Measurements from ENCODE around the gene RYR3. TPM values are rescaled to one million over a fixed set of nuclear protein-coding genes. Genes with fewer than 3 reads are reported as not detected.

RYR3 gene
- total and polyA plus RNA-seq, 4 donors = 0.09 to 1.4 (median 0.47) TPM

DNA sequence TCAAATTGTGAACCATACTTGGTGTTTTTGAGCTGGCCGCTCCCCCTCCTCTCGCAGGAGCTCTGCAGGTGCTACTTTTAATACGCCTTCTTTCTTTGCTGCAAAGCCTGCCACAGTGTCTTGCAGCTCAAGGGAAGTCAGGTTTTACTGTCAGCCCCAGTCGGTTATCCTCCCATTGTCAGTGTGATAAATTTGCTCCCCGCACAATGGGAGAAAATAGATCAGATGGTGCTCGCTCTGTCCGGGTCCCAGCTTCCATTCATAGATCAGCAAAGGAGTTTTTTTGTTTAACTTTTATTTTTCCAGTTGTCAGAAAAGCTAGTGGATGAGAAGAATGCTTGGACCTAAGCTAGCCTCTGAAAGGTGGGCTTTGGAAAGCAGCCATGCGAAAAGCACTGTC lies 207.7 kb downstream of the RYR3 start:
- Histone ChIP-seq H3K4me1 (ENCODE audit: control insufficient read depth in 5 of 5, insufficient read depth in 5 of 5, low read length in 5 of 5) (no peaks in the 10 kb centered on the region), H3K9ac (ENCODE audit: insufficient read depth in 1 of 2, low read length in 2 of 2) (no peak overlapping the region), H3K4me3 (no peak overlapping the region), H3K27me3 (ENCODE audit: control insufficient read depth in 3 of 3, insufficient read depth in 3 of 3, low read length in 2 of 3) (no peaks in the 10 kb centered on the region), H3K27ac (ENCODE audit: low read depth in 1 of 2, low read length in 1 of 2) (no peak overlapping the region), H3K9me3 (ENCODE audit: control insufficient read depth in 4 of 4, insufficient read depth in 3 of 4, low read length in 3 of 4) (peaks cover 0 to 6% (median 0%) of the 10 kb centered on the region in 4 donors), H3K36me3 (ENCODE audit: control insufficient read depth in 4 of 4, insufficient read depth in 4 of 4, low read length in 4 of 4) (no peaks in the 10 kb centered on the region)
- no peak for ATAC-seq (ENCODE audit: insufficient read depth, low FRiP score)
- 74 to 80% methylated on average over 8 of the region's 8 CpGs for WGBS, 2 donors
- DNase-seq = no peak
- TF ChIP-seq, protein P1, sequence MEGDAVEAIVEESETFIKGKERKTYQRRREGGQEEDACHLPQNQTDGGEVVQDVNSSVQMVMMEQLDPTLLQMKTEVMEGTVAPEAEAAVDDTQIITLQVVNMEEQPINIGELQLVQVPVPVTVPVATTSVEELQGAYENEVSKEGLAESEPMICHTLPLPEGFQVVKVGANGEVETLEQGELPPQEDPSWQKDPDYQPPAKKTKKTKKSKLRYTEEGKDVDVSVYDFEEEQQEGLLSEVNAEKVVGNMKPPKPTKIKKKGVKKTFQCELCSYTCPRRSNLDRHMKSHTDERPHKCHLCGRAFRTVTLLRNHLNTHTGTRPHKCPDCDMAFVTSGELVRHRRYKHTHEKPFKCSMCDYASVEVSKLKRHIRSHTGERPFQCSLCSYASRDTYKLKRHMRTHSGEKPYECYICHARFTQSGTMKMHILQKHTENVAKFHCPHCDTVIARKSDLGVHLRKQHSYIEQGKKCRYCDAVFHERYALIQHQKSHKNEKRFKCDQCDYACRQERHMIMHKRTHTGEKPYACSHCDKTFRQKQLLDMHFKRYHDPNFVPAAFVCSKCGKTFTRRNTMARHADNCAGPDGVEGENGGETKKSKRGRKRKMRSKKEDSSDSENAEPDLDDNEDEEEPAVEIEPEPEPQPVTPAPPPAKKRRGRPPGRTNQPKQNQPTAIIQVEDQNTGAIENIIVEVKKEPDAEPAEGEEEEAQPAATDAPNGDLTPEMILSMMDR (IDR thresholded peaks at IDR 0.05; ENCODE audit: control extremely low read depth, extremely low read depth) = no peak

DNA sequence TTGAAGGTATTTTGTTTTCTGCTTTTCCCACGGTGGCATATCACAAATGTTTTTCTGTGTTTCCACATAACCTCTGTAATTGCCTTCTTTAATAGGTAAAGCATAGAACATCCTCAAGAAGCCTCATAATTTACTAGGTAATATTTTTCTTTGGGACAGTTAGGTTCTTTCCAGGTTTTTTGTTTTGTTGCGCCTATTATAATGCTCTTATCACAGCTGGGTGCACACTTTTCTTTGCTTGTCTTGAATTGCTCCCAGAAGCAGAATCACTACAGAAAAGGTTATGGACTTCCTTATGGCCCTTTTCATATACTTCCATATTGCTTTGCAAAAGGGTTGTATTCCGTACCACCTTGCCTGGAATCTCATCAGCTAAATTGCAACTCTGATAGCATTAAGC lies 213.5 kb downstream of the RYR3 start:
- Histone ChIP-seq H3K9me3 (ENCODE audit: control insufficient read depth in 4 of 4, insufficient read depth in 3 of 4, low read length in 3 of 4) (peaks cover 0 to 8% (median 0%) of the 10 kb centered on the region in 4 donors), H3K27ac (ENCODE audit: low read depth in 1 of 2, low read length in 1 of 2) (no peak overlapping the region), H3K4me3 (no peak overlapping the region), H3K36me3 (ENCODE audit: control insufficient read depth in 4 of 4, insufficient read depth in 4 of 4, low read length in 4 of 4) (no peaks in the 10 kb centered on the region), H3K9ac (ENCODE audit: insufficient read depth in 1 of 2, low read length in 2 of 2) (no peak overlapping the region), H3K27me3 (ENCODE audit: control insufficient read depth in 3 of 3, insufficient read depth in 3 of 3, low read length in 2 of 3) (no peaks in the 10 kb centered on the region), H3K4me1 (ENCODE audit: control insufficient read depth in 5 of 5, insufficient read depth in 5 of 5, low read length in 5 of 5) (no peaks in the 10 kb centered on the region)
- 91 to 96% methylated on average over 3 of the region's 3 CpGs for WGBS, 2 donors
- ATAC-seq (ENCODE audit: insufficient read depth, low FRiP score) (no peak), DNase-seq (no peak)
- TF ChIP-seq, protein P1 (IDR thresholded peaks at IDR 0.05; ENCODE audit: control extremely low read depth, extremely low read depth) = no peak

DNA sequence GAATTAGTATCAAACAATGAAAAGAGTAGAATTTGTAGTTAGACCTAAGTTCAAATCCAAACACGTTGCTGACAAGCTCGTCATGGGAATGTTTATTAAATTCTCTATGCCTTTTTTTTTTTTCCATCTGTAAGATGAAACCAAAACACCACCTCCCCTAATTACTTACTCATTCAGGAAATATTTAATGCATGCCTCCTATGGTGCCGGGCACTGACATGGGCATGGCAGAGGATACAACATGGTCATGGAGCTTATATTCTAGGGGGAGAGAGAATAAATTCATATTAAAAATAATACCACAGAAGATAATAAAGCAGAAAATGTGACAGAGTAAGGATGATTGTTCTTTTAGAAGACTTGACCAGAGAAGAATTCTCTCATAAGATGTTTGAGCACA lies 215.8 kb downstream of the RYR3 start:
- H3K36me3 ChIP-seq (ENCODE audit: control insufficient read depth in 4 of 4, insufficient read depth in 4 of 4, low read length in 4 of 4) = no peaks in the 10 kb centered on the region
- TF ChIP-seq, protein P1 (IDR thresholded peaks at IDR 0.05; ENCODE audit: control extremely low read depth, extremely low read depth) = no peak
- ATAC-seq (ENCODE audit: insufficient read depth, low FRiP score) (no peak), DNase-seq (no peak)
- peaks cover 0 to 8% (median 0%) of the 10 kb centered on the region in 4 donors for H3K9me3 ChIP-seq (ENCODE audit: control insufficient read depth in 4 of 4, insufficient read depth in 3 of 4, low read length in 3 of 4)
- 74 to 89% methylated on average over 3 of the region's 3 CpGs for WGBS, 2 donors
- no peaks in the 10 kb centered on the region for H3K4me1 ChIP-seq (ENCODE audit: control insufficient read depth in 5 of 5, insufficient read depth in 5 of 5, low read length in 5 of 5)
- H3K27me3 ChIP-seq (ENCODE audit: control insufficient read depth in 3 of 3, insufficient read depth in 3 of 3, low read length in 2 of 3) = no peaks in the 10 kb centered on the region
- H3K27ac ChIP-seq (ENCODE audit: low read depth in 1 of 2, low read length in 1 of 2) = no peak overlapping the region
- H3K9ac ChIP-seq (ENCODE audit: insufficient read depth in 1 of 2, low read length in 2 of 2) = no peak overlapping the region
- no peak overlapping the region for H3K4me3 ChIP-seq

DNA sequence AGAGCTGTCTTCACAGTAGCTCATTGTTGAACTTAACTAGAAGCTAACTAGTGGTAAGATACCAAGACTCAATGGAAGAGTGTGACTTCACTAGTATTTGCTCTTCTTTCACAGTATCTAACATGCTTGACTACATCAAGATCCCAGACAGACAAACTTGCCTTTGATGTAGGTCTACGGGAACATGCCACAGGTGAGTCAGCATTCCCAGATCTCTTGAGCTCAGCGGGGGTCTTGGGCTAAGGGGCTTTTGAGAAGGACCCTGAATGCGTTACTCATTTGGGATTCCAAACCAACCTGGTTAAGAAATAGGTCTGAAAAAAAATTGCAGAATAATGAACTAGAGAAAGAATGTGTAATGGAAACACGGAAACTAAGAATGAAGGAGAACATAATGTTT lies 222.4 kb downstream of the RYR3 start:
- Histone ChIP-seq H3K27ac (ENCODE audit: low read depth in 1 of 2, low read length in 1 of 2) (no peak overlapping the region), H3K27me3 (ENCODE audit: control insufficient read depth in 3 of 3, insufficient read depth in 3 of 3, low read length in 2 of 3) (no peaks in the 10 kb centered on the region), H3K4me3 (no peak overlapping the region), H3K36me3 (ENCODE audit: control insufficient read depth in 4 of 4, insufficient read depth in 4 of 4, low read length in 4 of 4) (no peaks in the 10 kb centered on the region), H3K9ac (ENCODE audit: insufficient read depth in 1 of 2, low read length in 2 of 2) (no peak overlapping the region), H3K9me3 (ENCODE audit: control insufficient read depth in 4 of 4, insufficient read depth in 3 of 4, low read length in 3 of 4) (no peaks in the 10 kb centered on the region), H3K4me1 (ENCODE audit: control insufficient read depth in 5 of 5, insufficient read depth in 5 of 5, low read length in 5 of 5) (no peaks in the 10 kb centered on the region)
- TF ChIP-seq, protein P1 (IDR thresholded peaks at IDR 0.05; ENCODE audit: control extremely low read depth, extremely low read depth) = no peak
- DNase-seq = no peak
- 77 to 86% methylated on average over 4 of the region's 4 CpGs for WGBS, 2 donors
- no peak for ATAC-seq (ENCODE audit: insufficient read depth, low FRiP score)

All from lung (tissue), 12 donors.